ENCODE results near the gene CCDC160.

The CCDC160 gene

DNA sequence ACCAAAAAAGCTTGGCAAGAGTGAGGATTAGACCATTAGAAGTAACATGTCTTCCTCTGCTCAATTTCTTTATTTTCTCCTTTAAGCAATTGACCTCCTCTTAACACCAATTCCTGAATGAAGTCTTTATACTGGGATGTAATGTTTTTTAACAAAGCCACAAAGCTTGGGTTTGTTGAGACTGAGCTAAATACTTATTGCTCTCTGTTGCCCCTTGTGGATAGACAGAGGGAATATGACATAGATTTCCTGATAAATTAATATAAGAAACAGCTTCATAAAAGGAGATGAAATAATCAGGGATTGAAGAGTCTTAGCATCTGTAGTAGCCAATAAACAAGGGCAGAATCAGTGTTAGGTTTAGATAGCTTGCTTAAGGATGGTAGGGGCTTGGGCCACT lies 57.6 kb downstream of the CCDC160 start:
- in situ Hi-C loops (cut with HindIII; ENCODE audit: low sequenced_read_pairs): no loop called here
